ENCODE measurements around the gene KLHDC7B.

DNA sequence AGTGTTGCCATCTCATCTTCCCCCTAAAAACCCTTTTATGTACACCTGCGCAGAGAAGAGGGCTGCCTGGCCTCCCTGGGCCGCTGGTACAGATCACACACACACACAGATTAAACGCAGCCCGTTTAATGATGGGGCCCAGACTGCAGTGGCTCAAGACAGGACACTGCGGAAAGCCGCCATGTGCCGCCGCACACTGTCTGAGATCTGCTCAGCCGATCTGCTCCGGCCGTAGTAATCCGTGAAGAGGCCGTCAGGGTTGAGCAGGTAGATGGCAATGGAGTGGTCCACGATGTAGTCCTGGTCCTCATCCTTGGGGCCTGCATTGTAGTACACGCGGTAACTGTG lies 22.3 kb upstream of the KLHDC7B start:
- TF ChIP-seq CTCF (IDR thresholded peaks at IDR 0.05) (no peak), POLR2AphosphoS5 (IDR thresholded peaks at IDR 0.05; ENCODE audit: low read depth, low read length) (no peak), SIN3A (IDR thresholded peaks at IDR 0.05; ENCODE audit: borderline replicate concordance, insufficient read depth, low read depth, low read length) (no peak)
- TF ChIP-seq, protein P1, sequence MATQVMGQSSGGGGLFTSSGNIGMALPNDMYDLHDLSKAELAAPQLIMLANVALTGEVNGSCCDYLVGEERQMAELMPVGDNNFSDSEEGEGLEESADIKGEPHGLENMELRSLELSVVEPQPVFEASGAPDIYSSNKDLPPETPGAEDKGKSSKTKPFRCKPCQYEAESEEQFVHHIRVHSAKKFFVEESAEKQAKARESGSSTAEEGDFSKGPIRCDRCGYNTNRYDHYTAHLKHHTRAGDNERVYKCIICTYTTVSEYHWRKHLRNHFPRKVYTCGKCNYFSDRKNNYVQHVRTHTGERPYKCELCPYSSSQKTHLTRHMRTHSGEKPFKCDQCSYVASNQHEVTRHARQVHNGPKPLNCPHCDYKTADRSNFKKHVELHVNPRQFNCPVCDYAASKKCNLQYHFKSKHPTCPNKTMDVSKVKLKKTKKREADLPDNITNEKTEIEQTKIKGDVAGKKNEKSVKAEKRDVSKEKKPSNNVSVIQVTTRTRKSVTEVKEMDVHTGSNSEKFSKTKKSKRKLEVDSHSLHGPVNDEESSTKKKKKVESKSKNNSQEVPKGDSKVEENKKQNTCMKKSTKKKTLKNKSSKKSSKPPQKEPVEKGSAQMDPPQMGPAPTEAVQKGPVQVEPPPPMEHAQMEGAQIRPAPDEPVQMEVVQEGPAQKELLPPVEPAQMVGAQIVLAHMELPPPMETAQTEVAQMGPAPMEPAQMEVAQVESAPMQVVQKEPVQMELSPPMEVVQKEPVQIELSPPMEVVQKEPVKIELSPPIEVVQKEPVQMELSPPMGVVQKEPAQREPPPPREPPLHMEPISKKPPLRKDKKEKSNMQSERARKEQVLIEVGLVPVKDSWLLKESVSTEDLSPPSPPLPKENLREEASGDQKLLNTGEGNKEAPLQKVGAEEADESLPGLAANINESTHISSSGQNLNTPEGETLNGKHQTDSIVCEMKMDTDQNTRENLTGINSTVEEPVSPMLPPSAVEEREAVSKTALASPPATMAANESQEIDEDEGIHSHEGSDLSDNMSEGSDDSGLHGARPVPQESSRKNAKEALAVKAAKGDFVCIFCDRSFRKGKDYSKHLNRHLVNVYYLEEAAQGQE (IDR thresholded peaks at IDR 0.05; ENCODE audit: insufficient read depth in 1 of 2, low read depth in 2 of 2, low read length in 1 of 2): no peak

Data from Panc1 (cell line).